ENCODE data around the gene PHACTR2. TPM values are rescaled to one million over a fixed set of nuclear protein-coding genes. Genes with fewer than 3 reads are reported as not detected.

The PHACTR2 gene
- total RNA-seq, 1 experiment from 2014 or later, result 27.6 TPM

- no peak overlapping the region for H3K4me3 ChIP-seq (replicated peaks in 1 of 2; ENCODE audit: low read depth in 1 of 2, low read length in 2 of 2)
- no TSS peak for BruUV-seq (replicated peaks)
- H3K79me2 ChIP-seq (ENCODE audit: insufficient read depth, low read length), result peaks cover 25% of the 10 kb centered on the region
- H3K36me3 ChIP-seq (ENCODE audit: control insufficient read depth in 1 of 2, insufficient read depth in 2 of 2, low read length in 2 of 2), result no peaks in the 10 kb centered on the region
- peak overlapping the region; percentile 92; the same call in 1 of the 2 replicates for H3K4me2 ChIP-seq (ENCODE audit: low read length)
- TF ChIP-seq ZFX (IDR thresholded peaks at IDR 0.05) (no peak), ZBTB33 (IDR thresholded peaks at IDR 0.05; ENCODE audit: extremely low read depth, insufficient replicate concordance, low read length) (no peak)
- no peaks in the 10 kb centered on the region for H3K27me3 ChIP-seq (ENCODE audit: insufficient read depth, low read length)
- H3K27ac ChIP-seq (ENCODE audit: low read depth, low read length), result no peak overlapping the region
- RAD21 ChIA-PET (ENCODE audit: low non-redundant PET in 1 of 2, low total read pairs in 2 of 2, uncharacterized antibody in 2 of 2, unreplicated experiment in 2 of 2), result no interaction called here
- H2AFZ ChIP-seq (ENCODE audit: low read depth, low read length, poor library complexity, severe bottlenecking), result no peak overlapping the region
- H4K20me1 ChIP-seq (ENCODE audit: insufficient read depth), result no peaks in the 10 kb centered on the region
- intact Hi-C loops (cut with micrococcal nuclease), result loop anchor here (5.0 kb wide), 1 partner anchor 166 kb away; the partner anchor contains the start of gene LTV1
- H3K9me3 ChIP-seq (ENCODE audit: control insufficient read depth in 1 of 2, insufficient read depth in 1 of 2, low read depth in 1 of 2, low read length in 2 of 2), result no peaks in the 10 kb centered on the region
- no peak overlapping the region for H3K9ac ChIP-seq (ENCODE audit: low read length)
- POLR2A ChIA-PET, result no interaction called here
- no peak for ATAC-seq
- peaks cover 52 to 66% of the 10 kb centered on the region in 2 experiments for H3K4me1 ChIP-seq (ENCODE audit: control insufficient read depth in 1 of 2, insufficient read depth in 2 of 2, low read length in 2 of 2)
- no peak for DNase-seq (ENCODE audit: low read depth, low spot score)
- CTCF ChIA-PET, result no interaction called here
- no peaks in the 10 kb centered on the region for H3K9me2 ChIP-seq (ENCODE audit: insufficient read depth)
Observed at GRCh38 chr6:143675946-143676345, 1.8 kb upstream of the PHACTR2 start.

GRCh38 chr6:143676437-143677045 lies 1.2 kb upstream of the PHACTR2 start:
- ChIA-PET RAD21 (ENCODE audit: low non-redundant PET in 1 of 2, low total read pairs in 2 of 2, uncharacterized antibody in 2 of 2, unreplicated experiment in 2 of 2) (no interaction called here), POLR2A (no interaction called here), CTCF (no interaction called here)
- no peak for TF ChIP-seq CBX3 (IDR thresholded peaks at IDR 0.05; ENCODE audit: low read depth)
- TF ChIP-seq CTCF (IDR thresholded peaks at IDR 0.05 in 2 of 3, conservative IDR thresholded peaks at IDR 0.05 in 1 of 3; ENCODE audit: borderline replicate concordance in 1 of 3, insufficient read depth in 1 of 3, low read depth in 2 of 3, low read length in 2 of 3), result no peak
- TF ChIP-seq SIN3A (IDR thresholded peaks at IDR 0.05; ENCODE audit: low read depth), result no peak
- no peak for TF ChIP-seq ZNF274 (IDR thresholded peaks at IDR 0.05; ENCODE audit: low read depth, low read length)
- no peak for TF ChIP-seq ZFX (IDR thresholded peaks at IDR 0.05)
- TF ChIP-seq JUND (IDR thresholded peaks at IDR 0.05), result no peak
- TF ChIP-seq FOSL1 (IDR thresholded peaks at IDR 0.05; ENCODE audit: low read depth), result no peak
- no peak for TF ChIP-seq RAD21 (IDR thresholded peaks at IDR 0.05; ENCODE audit: low read depth)
- no peak for TF ChIP-seq YY1 (IDR thresholded peaks at IDR 0.05; ENCODE audit: extremely low read depth, insufficient replicate concordance, low read depth, low read length)
- intact Hi-C loops (cut with micrococcal nuclease), result loop anchor here (5.0 kb wide), 1 partner anchor 166 kb away; the partner anchor contains the start of gene LTV1
- no peak overlapping the region for H3K9ac ChIP-seq (ENCODE audit: low read length)
- ATAC-seq (no peak), DNase-seq (ENCODE audit: low read depth, low spot score) (no peak)
- H2AFZ ChIP-seq (ENCODE audit: low read depth, low read length, poor library complexity, severe bottlenecking), result no peak overlapping the region
- H3K27ac ChIP-seq (ENCODE audit: low read depth, low read length), result no peak overlapping the region
- peak overlapping the region; percentile 92; the same call in 1 of the 2 replicates for H3K4me2 ChIP-seq (ENCODE audit: low read length)
- no peaks in the 10 kb centered on the region for H4K20me1 ChIP-seq (ENCODE audit: insufficient read depth)
- H3K27me3 ChIP-seq (ENCODE audit: insufficient read depth, low read length), result no peaks in the 10 kb centered on the region
- H3K9me3 ChIP-seq (ENCODE audit: control insufficient read depth in 1 of 2, insufficient read depth in 1 of 2, low read depth in 1 of 2, low read length in 2 of 2), result no peaks in the 10 kb centered on the region
- H3K4me3 ChIP-seq (replicated peaks in 1 of 2; ENCODE audit: low read depth in 1 of 2, low read length in 2 of 2), result no peak overlapping the region
- H3K79me2 ChIP-seq (ENCODE audit: insufficient read depth, low read length), result peaks cover 31% of the 10 kb centered on the region
- H3K9me2 ChIP-seq (ENCODE audit: insufficient read depth), result no peaks in the 10 kb centered on the region
- no peaks in the 10 kb centered on the region for H3K36me3 ChIP-seq (ENCODE audit: control insufficient read depth in 1 of 2, insufficient read depth in 2 of 2, low read length in 2 of 2)
- H3K4me1 ChIP-seq (ENCODE audit: control insufficient read depth in 1 of 2, insufficient read depth in 2 of 2, low read length in 2 of 2), result peaks cover 52 to 66% of the 10 kb centered on the region in 2 experiments
- no TSS peak for BruUV-seq (replicated peaks)
